HEK293 (cell line): ENCODE data around the gene KCP.

Experiments used
- CTCF ChIA-PET: fragments of 350-600 bp; formaldehyde crosslinking; extraction: SDS; loops from one replicate; lab custom pipeline; 2021; ENCODE audit warnings: antibody characterized with exemption; lab: Yijun Ruan, JAX
- POLR2A ChIA-PET: fragments of 300-600 bp; formaldehyde crosslinking; extraction: SDS; loops from one replicate; lab custom pipeline; 2020; ENCODE audit warnings: antibody characterized with exemption, inconsistent platforms; lab: Yijun Ruan, JAX
- H3K27ac ChIP-seq: fragments of 200-500 bp; sonication (Bioruptor generic); 2 replicates; pipeline ENCODE4 v1.5.1; 2014; ENCODE audit warnings: low read depth, low read length, control low read depth, inconsistent platforms; ENCODE audit errors: extremely low read depth
- H3K36me3 ChIP-seq, 2 experiments: fragments of 200-500 bp in 1 of 2; sonication (Bioruptor generic) in 1 of 2; 1 replicate in 1 of 2; 2 replicates in 1 of 2; pipeline ENCODE4 v1.5.1; 2014 to 2017; ENCODE audit warnings: inconsistent platforms in 2 of 2, low read length in 2 of 2; ENCODE audit not compliant: control insufficient read depth in 2 of 2, insufficient read depth in 1 of 2
- H3K4me1 ChIP-seq: fragments of 200-500 bp; sonication (Bioruptor generic); 2 replicates; pipeline ENCODE4 v1.5.1; 2014; ENCODE audit warnings: mild to moderate bottlenecking, low read length, inconsistent platforms; ENCODE audit not compliant: control insufficient read depth, insufficient read depth
- H3K4me3 ChIP-seq: 2 replicates; pipeline ENCODE4 v1.5.1; 2011; ENCODE audit warnings: low read depth, mild to moderate bottlenecking, control low read depth, low read length, moderate library complexity
- H3K9me3 ChIP-seq: fragments of 200-500 bp; sonication (Bioruptor generic); 2 replicates; pipeline ENCODE4 v1.5.1; 2014; ENCODE audit warnings: low read depth, low read length, inconsistent platforms; ENCODE audit not compliant: control insufficient read depth, insufficient read depth
- GLI2 ChIP-seq: fragments of 450-650 bp; formaldehyde crosslinking; IDR thresholded peaks from 2 replicates; pipeline ENCODE4; 2017; ENCODE audit warnings: missing biosample characterization, missing genetic modification characterization, low read depth, borderline replicate concordance
- GLIS2 ChIP-seq: fragments of 450-650 bp; formaldehyde crosslinking; IDR thresholded peaks from 2 replicates; pipeline ENCODE4 v1.5.1; 2016; ENCODE audit warnings: missing biosample characterization, missing genetic modification characterization
- KLF1 ChIP-seq: fragments of 450-650 bp; formaldehyde crosslinking; IDR thresholded peaks from 2 replicates; pipeline ENCODE4 v1.5.1; 2016; ENCODE audit warnings: missing biosample characterization, missing genetic modification characterization
- KLF8 ChIP-seq: fragments of 450-650 bp; formaldehyde crosslinking; IDR thresholded peaks from 2 replicates; pipeline ENCODE4 v1.5.1; 2016; ENCODE audit warnings: missing biosample characterization, missing genetic modification characterization
- PATZ1 ChIP-seq: fragments of 450-650 bp; formaldehyde crosslinking; IDR thresholded peaks from 2 replicates; pipeline ENCODE4 v1.5.1; 2016; ENCODE audit warnings: missing biosample characterization, missing genetic modification characterization
- RBAK ChIP-seq: fragments of 450-650 bp; formaldehyde crosslinking; IDR thresholded peaks from 2 replicates; pipeline ENCODE4 v1.5.1; 2016; ENCODE audit warnings: missing biosample characterization, missing genetic modification characterization
- SP7 ChIP-seq: fragments of 450-650 bp; formaldehyde crosslinking; IDR thresholded peaks from 2 replicates; pipeline ENCODE4 v1.5.1; 2016; ENCODE audit warnings: missing biosample characterization, missing genetic modification characterization
- ZBTB20 ChIP-seq: fragments of 450-650 bp; formaldehyde crosslinking; IDR thresholded peaks from 2 replicates; pipeline ENCODE4 v1.5.1; 2016; ENCODE audit warnings: missing biosample characterization, missing genetic modification characterization
- ZFP37 ChIP-seq: fragments of 450-650 bp; formaldehyde crosslinking; IDR thresholded peaks from 2 replicates; pipeline ENCODE4 v1.5.1; 2016; ENCODE audit warnings: missing biosample characterization, missing genetic modification characterization
- ZNF140 ChIP-seq: fragments of 450-650 bp; formaldehyde crosslinking; IDR thresholded peaks from 2 replicates; pipeline ENCODE4 v1.5.1; 2016; ENCODE audit warnings: missing biosample characterization, missing genetic modification characterization
- ZNF214 ChIP-seq: fragments of 450-650 bp; formaldehyde crosslinking; IDR thresholded peaks from 2 replicates; pipeline ENCODE4 v1.5.1; 2017; ENCODE audit warnings: missing biosample characterization, mild to moderate bottlenecking, missing genetic modification characterization, borderline replicate concordance
- ZNF302 ChIP-seq: fragments of 450-650 bp; formaldehyde crosslinking; IDR thresholded peaks from 2 replicates; pipeline ENCODE4 v1.5.1; 2016; ENCODE audit warnings: missing biosample characterization, missing genetic modification characterization, low read depth
- ZNF48 ChIP-seq: fragments of 450-650 bp; formaldehyde crosslinking; IDR thresholded peaks from 2 replicates; pipeline ENCODE4 v1.5.1; 2016; ENCODE audit warnings: missing biosample characterization, missing genetic modification characterization
- ZNF548 ChIP-seq: fragments of 450-650 bp; formaldehyde crosslinking; IDR thresholded peaks from 2 replicates; pipeline ENCODE4 v1.5.1; 2016; ENCODE audit warnings: missing biosample characterization, missing genetic modification characterization
- ZNF645 ChIP-seq: fragments of 450-650 bp; formaldehyde crosslinking; IDR thresholded peaks from 2 replicates; pipeline ENCODE4; 2016; ENCODE audit warnings: missing biosample characterization, missing genetic modification characterization
- ZNF701 ChIP-seq: fragments of 450-650 bp; formaldehyde crosslinking; IDR thresholded peaks from 2 replicates; pipeline ENCODE4 v1.5.1; 2016; ENCODE audit warnings: missing biosample characterization, missing genetic modification characterization
- ZNF704 ChIP-seq: fragments of 450-650 bp; formaldehyde crosslinking; IDR thresholded peaks from 2 replicates; pipeline ENCODE4 v1.5.1; 2016; ENCODE audit warnings: missing biosample characterization, missing genetic modification characterization
- ZNF791 ChIP-seq: fragments of 450-650 bp; formaldehyde crosslinking; IDR thresholded peaks from 2 replicates; pipeline ENCODE4 v1.5.1; 2016; ENCODE audit warnings: missing biosample characterization, missing genetic modification characterization
- ZSCAN4 ChIP-seq: fragments of 450-650 bp; formaldehyde crosslinking; IDR thresholded peaks from 2 replicates; pipeline ENCODE4 v1.5.1; 2017; ENCODE audit warnings: missing biosample characterization, missing genetic modification characterization

KCP gene

GRCh38 chr7:128889121-128889520 is 21.4 kb downstream of the KCP start:
- Histone ChIP-seq H3K27ac (no peak overlapping the region), H3K4me1 (no peaks in the 10 kb centered on the region), H3K4me3 (no peak overlapping the region), H3K9me3 (no peaks in the 10 kb centered on the region), H3K36me3 (no peaks in the 10 kb centered on the region)
- POLR2A ChIA-PET, result no interaction called here
- TF ChIP-seq ZFP37 (tag by site-specific recombination) (no peak), KLF1 (tag by site-specific recombination) (peak; percentile 28; the same call in 1 of the 2 replicates), ZNF302 (tag by site-specific recombination) (no peak), ZNF548 (tag by site-specific recombination) (no peak), GLI2 (tag by site-specific recombination) (no peak), GLIS2 (tag by site-specific recombination) (peak; percentile 4; the same call in 1 of the 2 replicates), ZSCAN4 (tag by site-specific recombination) (no peak)
- CTCF ChIA-PET, result interaction anchor here (0.6 to 1.0 kb wide), 2 partner anchors 15 to 202 kb away, joined by 3 to 4 read pairs; no protein-coding TSS in a partner anchor

GRCh38 chr7:128888756-128889095 is 21.8 kb downstream of the KCP start:
- H3K9me3 ChIP-seq, result no peaks in the 10 kb centered on the region
- no peaks in the 10 kb centered on the region for H3K4me1 ChIP-seq
- TF ChIP-seq ZBTB20 (tag by site-specific recombination) (peak; percentile 29; the same call in 1 of the 2 replicates), ZFP37 (tag by site-specific recombination) (no peak), ZNF701 (tag by site-specific recombination) (no peak), PATZ1 (tag by site-specific recombination) (no peak), KLF8 (tag by site-specific recombination) (no peak), ZNF704 (tag by site-specific recombination) (no peak), ZNF140 (tag by site-specific recombination) (no peak), GLIS2 (tag by site-specific recombination) (peak; percentile 28; the same call in 1 of the 2 replicates), ZNF214 (no peak), RBAK (tag by site-specific recombination) (no peak), ZNF645 (tag by site-specific recombination) (no peak), SP7 (tag by site-specific recombination) (no peak), ZNF48 (tag by site-specific recombination) (no peak), ZNF791 (no peak)
- TF ChIP-seq, all 188 proteins: peak for 2
- H3K27ac ChIP-seq, result no peak overlapping the region
- no peaks in the 10 kb centered on the region for H3K36me3 ChIP-seq
- POLR2A ChIA-PET, result no interaction called here
- CTCF ChIA-PET, result interaction anchor here (0.6 kb wide), 1 partner anchor 16 kb away, joined by 4 read pairs; no protein-coding TSS in a partner anchor
- no peak overlapping the region for H3K4me3 ChIP-seq
